ENCODE results near the gene ZNF304.

DNA sequence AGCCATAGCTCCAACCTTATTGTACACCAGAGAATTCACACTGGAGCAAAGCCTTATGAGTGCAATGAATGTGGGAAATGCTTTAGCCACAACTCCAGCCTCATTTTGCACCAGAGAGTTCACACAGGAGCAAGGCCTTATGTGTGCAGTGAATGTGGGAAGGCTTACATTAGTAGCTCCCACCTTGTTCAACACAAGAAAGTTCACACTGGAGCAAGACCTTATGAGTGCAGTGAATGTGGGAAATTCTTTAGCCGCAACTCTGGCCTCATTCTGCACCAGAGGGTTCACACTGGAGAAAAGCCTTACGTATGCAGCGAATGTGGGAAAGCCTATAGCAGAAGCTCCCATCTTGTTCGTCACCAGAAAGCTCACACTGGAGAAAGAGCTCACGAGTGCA, 6.3 kb downstream of the ZNF304 start:
- TF ChIP-seq, protein P1, sequence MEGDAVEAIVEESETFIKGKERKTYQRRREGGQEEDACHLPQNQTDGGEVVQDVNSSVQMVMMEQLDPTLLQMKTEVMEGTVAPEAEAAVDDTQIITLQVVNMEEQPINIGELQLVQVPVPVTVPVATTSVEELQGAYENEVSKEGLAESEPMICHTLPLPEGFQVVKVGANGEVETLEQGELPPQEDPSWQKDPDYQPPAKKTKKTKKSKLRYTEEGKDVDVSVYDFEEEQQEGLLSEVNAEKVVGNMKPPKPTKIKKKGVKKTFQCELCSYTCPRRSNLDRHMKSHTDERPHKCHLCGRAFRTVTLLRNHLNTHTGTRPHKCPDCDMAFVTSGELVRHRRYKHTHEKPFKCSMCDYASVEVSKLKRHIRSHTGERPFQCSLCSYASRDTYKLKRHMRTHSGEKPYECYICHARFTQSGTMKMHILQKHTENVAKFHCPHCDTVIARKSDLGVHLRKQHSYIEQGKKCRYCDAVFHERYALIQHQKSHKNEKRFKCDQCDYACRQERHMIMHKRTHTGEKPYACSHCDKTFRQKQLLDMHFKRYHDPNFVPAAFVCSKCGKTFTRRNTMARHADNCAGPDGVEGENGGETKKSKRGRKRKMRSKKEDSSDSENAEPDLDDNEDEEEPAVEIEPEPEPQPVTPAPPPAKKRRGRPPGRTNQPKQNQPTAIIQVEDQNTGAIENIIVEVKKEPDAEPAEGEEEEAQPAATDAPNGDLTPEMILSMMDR (conservative IDR thresholded peaks at IDR 0.05; ENCODE audit: low read depth, low read length) = no peak
- no peak for TF ChIP-seq EZH2 (IDR thresholded peaks at IDR 0.05; ENCODE audit: low read length, unreplicated experiment)
- TF ChIP-seq EZH2phosphoT487 (IDR thresholded peaks at IDR 0.05; ENCODE audit: borderline replicate concordance, low read length) = no peak

Data from PC-3 (cell line).